H1 (cell line): ENCODE results near the gene RAVER2. TPM values are rescaled to one million over a fixed set of nuclear protein-coding genes. Genes with fewer than 3 reads are reported as not detected.

Experiments used
- CTCF ChIA-PET: fragments of 300-600 bp; sonication (Branson Sonifier 250); formaldehyde crosslinking; loops from one replicate; lab custom pipeline; 2021; ENCODE audit not compliant: partially characterized antibody; lab: Charles Lee
- POLR2A ChIA-PET: fragments of 300-600 bp; sonication (Branson Sonifier 250); formaldehyde crosslinking; loops from one replicate; lab custom pipeline; 2021; ENCODE audit warnings: inconsistent platforms; ENCODE audit not compliant: partially characterized antibody; lab: Charles Lee
- DNase-seq, 2 experiments: peaks; one replicate each; pipeline versions ENCODE4 v3.0.0 to v3.0.0-alpha.2; 2010 to 2022; ENCODE audit warnings: low spot score in 2 of 2, low read depth in 1 of 2, mixed read lengths in 1 of 2
- FAIRE-seq: peaks from 2 replicates; lab custom pipeline; 2011; peaks lifted over from hg19 to GRCh38; lab: Jason Lieb, UNC
- H2AFZ ChIP-seq: 2 replicates; pipeline ENCODE4 v1.8.1; 2012; ENCODE audit warnings: low read length, inconsistent platforms
- H2AK5ac ChIP-seq: 2 replicates; pipeline ENCODE4 v1.6.1; 2013; ENCODE audit warnings: low read depth, low read length
- H2BK120ac ChIP-seq: replicated peaks from 2 replicates; pipeline ENCODE3; 2013; ENCODE audit warnings: low read depth, low read length, inconsistent platforms
- H2BK12ac ChIP-seq: 2 replicates; pipeline ENCODE4 v1.6.1; 2013; ENCODE audit warnings: low read depth, low read length
- H2BK15ac ChIP-seq: 2 replicates; pipeline ENCODE4 v1.6.1; 2013; ENCODE audit warnings: low read length
- H2BK20ac ChIP-seq: 2 replicates; pipeline ENCODE4 v1.6.1; 2013; ENCODE audit warnings: low read length
- H2BK5ac ChIP-seq: 2 replicates; pipeline ENCODE4 v1.6.1; 2013; ENCODE audit warnings: low read depth, low read length
- H3K14ac ChIP-seq: 2 replicates; pipeline ENCODE4 v1.6.1; 2013; ENCODE audit warnings: inconsistent platforms; ENCODE audit not compliant: insufficient read length
- H3K18ac ChIP-seq: 2 replicates; pipeline ENCODE4 v1.6.1; 2013; ENCODE audit warnings: low read length; ENCODE audit errors: extremely low read depth
- H3K23ac ChIP-seq: 2 replicates; pipeline ENCODE4 v1.6.1; 2013; ENCODE audit warnings: inconsistent platforms; ENCODE audit not compliant: insufficient read length
- H3K23me2 ChIP-seq: 2 replicates; pipeline ENCODE4 v1.6.1; 2013; ENCODE audit warnings: low read depth, low read length
- H3K27ac ChIP-seq: 2 replicates; pipeline ENCODE4 v1.6.1; 2011; ENCODE audit warnings: low read depth, low read length, inconsistent platforms
- H3K27me3 ChIP-seq, 4 experiments: replicated peaks in 1 of 4; 1 replicate in 1 of 4; 2 replicates in 3 of 4; pipeline versions ENCODE4 v1.6.1 to v1.8.1; 2011 to 2013; ENCODE audit warnings: low read length in 3 of 4, mild to moderate bottlenecking in 3 of 4, inconsistent platforms in 2 of 4, mixed read lengths in 2 of 4, moderate library complexity in 1 of 4; ENCODE audit not compliant: control insufficient read depth in 3 of 4, insufficient read depth in 3 of 4; ENCODE audit errors: extremely low read depth in 1 of 4
- H3K36me3 ChIP-seq, 4 experiments: 2 replicates each; pipeline versions ENCODE4 v1.6.1 to v1.8.1; 2011 to 2013; ENCODE audit warnings: mild to moderate bottlenecking in 4 of 4, low read length in 3 of 4, moderate library complexity in 2 of 4, control low read depth in 1 of 4, inconsistent platforms in 1 of 4; ENCODE audit not compliant: insufficient read depth in 4 of 4, control insufficient read depth in 2 of 4
- H3K4ac ChIP-seq: replicated peaks from 2 replicates; pipeline ENCODE3; 2013; ENCODE audit warnings: low read length, low read depth, mixed read lengths, inconsistent platforms; ENCODE audit not compliant: insufficient read length
- H3K4me1 ChIP-seq, 4 experiments: replicated peaks in 1 of 4; 1 replicate in 1 of 4; 2 replicates in 3 of 4; pipeline versions ENCODE4 v1.6.1 to v1.8.1; 2011 to 2013; ENCODE audit warnings: low read length in 3 of 4, inconsistent platforms in 2 of 4, mixed read lengths in 1 of 4; ENCODE audit not compliant: insufficient read depth in 4 of 4, control insufficient read depth in 3 of 4
- H3K4me2 ChIP-seq, 2 experiments: 2 replicates each; pipeline versions ENCODE4 v1.6.1 to v1.8.1; 2011 to 2013; ENCODE audit warnings: low read depth in 2 of 2, low read length in 2 of 2, control low read depth in 1 of 2, inconsistent platforms in 1 of 2, mild to moderate bottlenecking in 1 of 2; ENCODE audit not compliant: insufficient read depth in 1 of 2
- H3K4me3 ChIP-seq, 4 experiments: fragments of 200-600, 300-600 bp in 1 of 4; sonication (generic), shearing (Covaris generic), sonication (Bioruptor Twin) in 1 of 4; 2 replicates each; pipeline versions ENCODE4 v1.5.1 to v1.8.1; 2011 to 2016; ENCODE audit warnings: low read length in 4 of 4, low read depth in 3 of 4, control low read depth in 2 of 4, inconsistent platforms in 2 of 4, mild to moderate bottlenecking in 2 of 4, mixed read lengths in 1 of 4, moderate library complexity in 1 of 4; ENCODE audit not compliant: insufficient read depth in 2 of 4; ENCODE audit errors: extremely low read depth in 1 of 4
- H3K56ac ChIP-seq: replicated peaks from 2 replicates; pipeline ENCODE3; 2013; ENCODE audit warnings: low read depth, mild to moderate bottlenecking, mixed read lengths, low read length, inconsistent platforms; ENCODE audit not compliant: insufficient read length
- H3K79me1 ChIP-seq: 2 replicates; pipeline ENCODE4 v1.6.1; 2013; ENCODE audit warnings: low read depth, low read length, control low read depth
- H3K79me2 ChIP-seq, 2 experiments: 2 replicates each; pipeline versions ENCODE4 v1.6.1 to v1.8.1; 2012 to 2013; ENCODE audit warnings: low read length in 2 of 2, mild to moderate bottlenecking in 2 of 2, inconsistent platforms in 1 of 2; ENCODE audit not compliant: insufficient read depth in 2 of 2, control insufficient read depth in 1 of 2
- H3K9ac ChIP-seq, 4 experiments: replicated peaks in 1 of 4; 1 replicate in 1 of 4; 2 replicates in 3 of 4; pipeline versions ENCODE4 v1.6.1 to v1.8.1; 2011 to 2013; ENCODE audit warnings: low read depth in 3 of 4, low read length in 3 of 4, control low read depth in 2 of 4, mild to moderate bottlenecking in 2 of 4, moderate library complexity in 2 of 4, inconsistent platforms in 1 of 4; ENCODE audit errors: extremely low read depth in 1 of 4
- H3K9me3 ChIP-seq, 2 experiments: 2 replicates each; pipeline versions ENCODE4 v1.6.1 to v1.8.1; 2012 to 2013; ENCODE audit warnings: mild to moderate bottlenecking in 2 of 2, moderate library complexity in 2 of 2, control low read depth in 1 of 2, inconsistent platforms in 1 of 2, low read depth in 1 of 2, low read length in 1 of 2, mixed read lengths in 1 of 2; ENCODE audit not compliant: insufficient read depth in 2 of 2
- H4K20me1 ChIP-seq, 2 experiments: replicated peaks in 1 of 2; 2 replicates each; pipeline versions ENCODE3 to v1.8.1; 2011 to 2013; ENCODE audit warnings: inconsistent platforms in 2 of 2, low read length in 2 of 2, mild to moderate bottlenecking in 1 of 2; ENCODE audit not compliant: insufficient read depth in 2 of 2, control insufficient read depth in 1 of 2
- H4K5ac ChIP-seq: 2 replicates; pipeline ENCODE4 v1.6.1; 2013; ENCODE audit warnings: low read length, low read depth, mixed read lengths, inconsistent platforms; ENCODE audit not compliant: insufficient read length
- H4K8ac ChIP-seq: 2 replicates; pipeline ENCODE4 v1.8.0; 2013; ENCODE audit warnings: mild to moderate bottlenecking, moderate library complexity, low read length, inconsistent platforms; ENCODE audit not compliant: insufficient read depth; ENCODE audit errors: extremely low read depth
- H4K91ac ChIP-seq: replicated peaks from 2 replicates; pipeline ENCODE3; 2013; ENCODE audit warnings: low read length, mixed read lengths, inconsistent platforms; ENCODE audit not compliant: insufficient read length
- BACH1 ChIP-seq: IDR thresholded peaks from 2 replicates; pipeline ENCODE4 v1.6.1; 2012; ENCODE audit warnings: low read length, improper control_type of control experiment
- BCL11A ChIP-seq, 2 experiments: IDR thresholded peaks; one replicate each; pipeline ENCODE4 v1.6.1; 2011; ENCODE audit warnings: low read depth in 2 of 2, low read length in 2 of 2, mild to moderate bottlenecking in 2 of 2
- BRCA1 ChIP-seq: IDR thresholded peaks from 2 replicates; pipeline ENCODE4 v1.6.1; 2012; ENCODE audit warnings: low read depth, low read length, improper control_type of control experiment
- CEBPB ChIP-seq: IDR thresholded peaks from 2 replicates; pipeline ENCODE4 v1.6.1; 2012; ENCODE audit warnings: low read depth, low read length
- CHD1 ChIP-seq: IDR thresholded peaks from 2 replicates; pipeline ENCODE4 v1.6.1; 2012; ENCODE audit warnings: low read depth, low read length, improper control_type of control experiment
- EZH2 ChIP-seq: fragments of 200-600 bp; sonication (generic); IDR thresholded peaks from 2 replicates; pipeline ENCODE4 v1.7.1; 2012; ENCODE audit warnings: low read depth, mild to moderate bottlenecking, moderate library complexity, low read length, inconsistent platforms; ENCODE audit not compliant: severe bottlenecking
- KDM5A ChIP-seq: fragments of 200-600 bp; IDR thresholded peaks from 2 replicates; pipeline ENCODE4 v1.7.1; 2012; ENCODE audit warnings: mild to moderate bottlenecking, low read length, inconsistent platforms, mixed read lengths
- NRF1 ChIP-seq: IDR thresholded peaks from 2 replicates; pipeline ENCODE4 v1.6.1; 2011; ENCODE audit warnings: mild to moderate bottlenecking, low read depth, low read length, improper control_type of control experiment
- POLR2A ChIP-seq, 2 experiments: IDR thresholded peaks; 1 replicate in 1 of 2; 2 replicates in 1 of 2; pipeline ENCODE4 v1.6.1; 2011; ENCODE audit warnings: low read depth in 2 of 2, low read length in 2 of 2, mild to moderate bottlenecking in 2 of 2; ENCODE audit errors: control extremely low read depth in 1 of 2
- SP4 ChIP-seq: IDR thresholded peaks from 2 replicates; pipeline ENCODE4 v1.6.1; 2012; ENCODE audit warnings: low read length, inconsistent platforms
- YY1 ChIP-seq: IDR thresholded peaks from 2 replicates; pipeline ENCODE4 v1.6.1; 2011; ENCODE audit warnings: low read depth, mild to moderate bottlenecking, low read length
- WGBS, 2 experiments: shearing (Covaris generic) in 1 of 2; methylation state at CpG; one replicate each; pipeline versions ENCODE4 v1.1.6 to v1.1.7; 2013 to 2015; ENCODE audit warnings: low lambda C conversion rate in 2 of 2, mixed read lengths in 2 of 2, inconsistent platforms in 1 of 2, low coverage in 1 of 2, missing lambda C conversion rate in 1 of 2; ENCODE audit not compliant: insufficient replicate concordance in 2 of 2, insufficient coverage in 1 of 2, insufficient read length in 1 of 2; ENCODE audit errors: extremely low coverage in 1 of 2, missing lambda C conversion rate in 1 of 2; 5-methylcytosine and 5-hydroxymethylcytosine counted together
- polyA plus RNA-seq, 7 experiments: library from polyadenylated mRNA; depleted of rRNA in 3 of 7; stranded (reverse) in 5 of 7; unstranded in 2 of 7; fragments of >200 nt in 5 of 7; fragments of 200-250 nt in 2 of 7; gene quantifications; 1 replicate in 5 of 7; 2 replicates in 1 of 7; 4 replicates in 1 of 7; pipeline versions ENCODE4 v1.2.1 to v1.2.3, GENCODE V29; 2011 to 2013; ENCODE audit warnings: missing spikeins in 2 of 7, mixed read lengths in 2 of 7
- total RNA-seq: library from RNA; stranded (reverse); fragmentation: NEBNext Ultra II Directional; extraction: Animal tissue kit (Norgen Biotek cat#: 25700); gene quantifications from 2 replicates; pipeline ENCODE4 v1.2.1, GENCODE V29; 2021
- TF ChIP-seq, protein P1 (sequence below): IDR thresholded peaks from 2 replicates; pipeline ENCODE4 v1.6.1; 2011; ENCODE audit warnings: low read depth, mild to moderate bottlenecking, low read length; ENCODE audit not compliant: insufficient read depth
- TF ChIP-seq, protein P2 (sequence below): IDR thresholded peaks from 2 replicates; pipeline ENCODE4 v1.6.1; 2011; ENCODE audit warnings: low read length, improper control_type of control experiment

RAVER2 gene
- total and polyA plus RNA-seq, 2 of the 8 experiments (the other 6 are each of a cell fraction or from before 2014, with no cell fraction given): 10.5 to 19.5 TPM

DNA sequence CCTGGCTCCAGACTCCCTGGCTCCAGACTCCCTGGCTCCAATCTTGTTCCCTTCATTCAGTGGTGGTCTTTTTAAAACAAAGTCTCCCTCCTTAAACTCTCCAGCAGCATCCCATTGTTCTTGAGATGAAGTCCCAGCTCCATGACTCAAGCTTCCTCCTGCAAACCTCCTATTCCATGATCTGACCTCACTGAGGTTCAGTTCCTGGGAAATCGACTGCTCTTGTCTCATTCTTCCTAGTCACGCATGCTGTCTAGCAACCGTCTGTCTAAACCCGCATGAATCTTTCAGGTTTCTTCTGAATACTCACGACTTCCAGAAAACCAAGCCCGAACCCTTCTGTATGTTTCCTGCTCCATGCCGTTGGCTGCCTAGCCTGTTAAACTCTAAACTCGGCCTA is 91.9 kb downstream of the RAVER2 start:
- POLR2A ChIA-PET: interaction anchor here (0.6 kb wide), 1 partner anchor 862 kb away, joined by 4 read pairs; no protein-coding TSS in a partner anchor

More for the DNA sequence above, 91.9 kb downstream of the RAVER2 start:
- Histone ChIP-seq H3K23me2 (no peaks in the 10 kb centered on the region), H2BK120ac (no peak overlapping the region), H3K27me3 (no peaks in the 10 kb centered on the region), H3K56ac (no peak overlapping the region), H3K14ac (no peak overlapping the region), H3K23ac (no peak overlapping the region), H2AFZ (no peak overlapping the region), H4K91ac (no peak overlapping the region), H3K79me2 (no peaks in the 10 kb centered on the region), H3K9me3 (no peaks in the 10 kb centered on the region), H3K9ac (no peak overlapping the region), H2AK5ac (no peak overlapping the region), H2BK12ac (no peak overlapping the region), H4K5ac (no peak overlapping the region), H3K4me1 (no peaks in the 10 kb centered on the region; a peak in 1 of 7 replicates), H2BK15ac (no peak overlapping the region), H2BK20ac (no peak overlapping the region), H3K4ac (no peak overlapping the region), H4K20me1 (no peaks in the 10 kb centered on the region), H2BK5ac (no peak overlapping the region), H3K4me2 (no peak overlapping the region), H3K79me1 (no peaks in the 10 kb centered on the region), H4K8ac (no peak overlapping the region), H3K18ac (no peak overlapping the region), H3K4me3 (no peak overlapping the region), H3K27ac (no peak overlapping the region), H3K36me3 (peaks cover 0 to 18% (median 6%) of the 10 kb centered on the region in 4 experiments; a peak in 7 of 8 replicates)
- no peak for TF ChIP-seq SP4
- TF ChIP-seq YY1: no peak
- no peak for TF ChIP-seq EZH2
- TF ChIP-seq, protein P1, sequence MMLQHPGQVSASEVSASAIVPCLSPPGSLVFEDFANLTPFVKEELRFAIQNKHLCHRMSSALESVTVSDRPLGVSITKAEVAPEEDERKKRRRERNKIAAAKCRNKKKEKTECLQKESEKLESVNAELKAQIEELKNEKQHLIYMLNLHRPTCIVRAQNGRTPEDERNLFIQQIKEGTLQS: no peak
- no peak for TF ChIP-seq NRF1
- no peak for TF ChIP-seq POLR2A (IDR thresholded peaks at IDR 0.05; ENCODE audit: control extremely low read depth in 1 of 2, low read depth in 2 of 2, low read length in 2 of 2)
- no peak for TF ChIP-seq BRCA1
- no peak for TF ChIP-seq CHD1
- no peak for TF ChIP-seq BACH1
- no peak for TF ChIP-seq KDM5A
- TF ChIP-seq, protein P2, sequence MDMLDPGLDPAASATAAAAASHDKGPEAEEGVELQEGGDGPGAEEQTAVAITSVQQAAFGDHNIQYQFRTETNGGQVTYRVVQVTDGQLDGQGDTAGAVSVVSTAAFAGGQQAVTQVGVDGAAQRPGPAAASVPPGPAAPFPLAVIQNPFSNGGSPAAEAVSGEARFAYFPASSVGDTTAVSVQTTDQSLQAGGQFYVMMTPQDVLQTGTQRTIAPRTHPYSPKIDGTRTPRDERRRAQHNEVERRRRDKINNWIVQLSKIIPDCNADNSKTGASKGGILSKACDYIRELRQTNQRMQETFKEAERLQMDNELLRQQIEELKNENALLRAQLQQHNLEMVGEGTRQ: no peak
- TF ChIP-seq BCL11A (IDR thresholded peaks at IDR 0.05; ENCODE audit: low read depth in 2 of 2, low read length in 2 of 2): no peak
- TF ChIP-seq CEBPB: no peak
- CTCF ChIA-PET: no interaction called here
- FAIRE-seq (no peak), DNase-seq (no peak)
- WGBS, 2 experiments: 95% methylated on average over 8 of the region's 8 CpGs; no CpG with 5 or more reads in 1 of the 2 experiments
